Left cardiac atrium (tissue), 4 donors: ENCODE results near the gene CCDC148. TPM values are rescaled to one million over a fixed set of nuclear protein-coding genes. Genes with fewer than 3 reads are reported as not detected.
"Not testable (repeated sequence)": the region's sequence is repeated elsewhere in the genome, so short reads cannot be mapped to it uniquely, and the experiment has no call there.

Experiments
- ATAC-seq, 2 donors: fragments of 200-7000 bp; cut with Tn5 transposase; one replicate each; pipeline ENCODE4 v1.9.1; 2020; ENCODE audit warnings: mild to moderate bottlenecking in 2 of 2, moderate library complexity in 2 of 2
- DNase-seq: peaks from one replicate; pipeline ENCODE4 v3.0.0-alpha.2; 2020
- intact Hi-C, 2 donors: fragments of 100-400 bp; cut with DNase I; formaldehyde crosslinking; loops; one replicate each; pipeline versions ENCODE4 v1.14.1 to v1.15.1; 2022 to 2023
- total RNA-seq, 2 donors: library from RNA; stranded (reverse); fragmentation: NEBNext Ultra II Directional; extraction: Animal tissue kit (Norgen Biotek cat#: 25700); gene quantifications; one replicate each; pipeline ENCODE4 v1.2.1, GENCODE V29; 2021
- donor health status: DM: no; HTN: yes; CAD: no.
- donor health status: DM: no; HTN: yes; CAD: no; lungs with severe emphysema.
- donor health status: DM: yes; HTN: yes; CAD: no.
- donor health status: Dilated cardiomyopathy.

CCDC148 gene
- total RNA-seq, 2 donors from 2014 or later = 1.1 to 2.0 TPM

- intact Hi-C loops = loop anchor here (5.0 to 10.0 kb wide), 3 partner anchors 273 to 294 kb away; no protein-coding TSS in a partner anchor
- ATAC-seq = peak; percentile 50 to 69
Measured at GRCh38 chr2:158457826-158458616, 1.5 kb upstream of the CCDC148 start.

DNA sequence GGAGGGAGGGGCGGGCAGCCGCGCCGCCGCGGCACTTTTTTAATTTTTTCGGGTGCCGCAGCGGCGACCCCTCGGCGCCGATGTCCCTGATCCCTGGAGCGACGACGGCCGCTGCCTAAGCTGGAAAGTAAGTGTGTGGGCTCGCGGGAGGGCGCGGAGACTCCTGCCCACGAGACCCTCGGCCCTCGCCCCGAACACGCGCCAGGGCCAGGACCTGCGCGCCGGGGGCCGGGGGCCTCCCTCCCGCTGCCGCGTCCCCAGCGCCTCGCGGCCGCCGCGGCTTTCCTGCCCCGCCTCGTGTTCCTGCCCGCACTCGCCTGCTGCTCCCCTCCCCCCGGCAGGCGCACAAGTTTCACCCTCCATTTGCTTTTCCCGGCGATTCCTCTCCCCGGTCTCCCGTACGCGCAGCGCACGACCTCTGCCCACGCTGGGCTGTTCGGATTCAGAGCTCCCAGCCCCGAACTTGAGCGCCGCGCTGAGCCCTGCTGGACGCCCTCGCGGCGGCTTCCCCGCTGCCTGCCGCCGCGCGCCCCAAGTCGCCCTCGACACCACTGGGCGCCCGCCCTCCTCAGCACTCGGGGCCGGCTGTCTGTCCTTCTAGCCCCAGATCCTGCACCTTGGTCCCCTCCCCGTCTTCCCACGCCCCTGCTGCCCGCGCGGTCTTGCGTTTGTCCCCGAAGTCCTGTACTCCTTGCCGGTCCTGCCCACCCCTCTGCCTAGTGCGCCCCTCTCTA, 706 bp upstream of the CCDC148 start:
- peak; percentile 73 for DNase-seq
- ATAC-seq = peak; percentile 59 to 60
- intact Hi-C loops = loop anchor here (5.0 to 10.0 kb wide), 3 partner anchors 272 to 295 kb away; no protein-coding TSS in a partner anchor

More at GRCh38 chr2:158457826-158458616, 1.5 kb upstream of the CCDC148 start:
- peak; percentile 74 for DNase-seq

GRCh38 chr2:158443606-158444005, 12.9 kb downstream of the CCDC148 start:
- intact Hi-C loops = no loop called here
- DNase-seq = no peak

GRCh38 chr2:158439062-158439461, 17.5 kb downstream of the CCDC148 start:
- intact Hi-C loops, ATAC-seq, DNase-seq: not testable (repeated sequence)

More at GRCh38 chr2:158443606-158444005, 12.9 kb downstream of the CCDC148 start:
- ATAC-seq = no peak

- intact Hi-C loops, DNase-seq, ATAC-seq: not testable (repeated sequence)
Measured at GRCh38 chr2:158433716-158434115, 22.8 kb downstream of the CCDC148 start.

GRCh38 chr2:158432117-158432516, 24.4 kb downstream of the CCDC148 start:
- DNase-seq (no peak), ATAC-seq (no peak)
- intact Hi-C loops = no loop called here

GRCh38 chr2:158414538-158414937, 42.0 kb downstream of the CCDC148 start:
- DNase-seq (no peak), ATAC-seq (no peak)
- intact Hi-C loops = no loop called here

- ATAC-seq = no peak
- no peak for DNase-seq
- intact Hi-C loops = no loop called here
Measured at GRCh38 chr2:158413581-158413980, 43.0 kb downstream of the CCDC148 start.

DNA sequence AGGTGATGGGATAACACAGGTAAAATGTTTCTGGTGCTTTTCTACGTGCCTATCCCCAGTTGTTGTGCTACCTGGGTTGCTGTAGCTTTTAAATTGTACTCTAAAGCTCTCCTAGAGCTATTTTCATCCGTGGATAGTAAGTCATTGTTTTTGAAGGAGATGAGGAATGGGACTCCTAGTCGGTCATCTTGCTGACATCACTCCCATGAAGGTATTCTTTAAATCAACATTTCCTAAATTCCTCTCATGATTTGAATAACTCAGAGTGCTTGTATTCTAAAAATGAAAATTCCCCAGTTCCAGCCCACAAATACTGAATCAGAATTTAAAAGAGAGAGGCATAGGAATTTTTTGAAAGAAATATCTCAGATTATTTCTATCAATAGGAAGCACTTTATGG, 44.3 kb downstream of the CCDC148 start:
- ATAC-seq (no peak), DNase-seq (no peak)
- intact Hi-C loops = no loop called here

GRCh38 chr2:158411748-158412147, 44.8 kb downstream of the CCDC148 start:
- ATAC-seq (no peak), DNase-seq (no peak)
- intact Hi-C loops = no loop called here

- DNase-seq = no peak
- no peak for ATAC-seq
- intact Hi-C loops = no loop called here
Measured at GRCh38 chr2:158410132-158410531, 46.4 kb downstream of the CCDC148 start.

DNA sequence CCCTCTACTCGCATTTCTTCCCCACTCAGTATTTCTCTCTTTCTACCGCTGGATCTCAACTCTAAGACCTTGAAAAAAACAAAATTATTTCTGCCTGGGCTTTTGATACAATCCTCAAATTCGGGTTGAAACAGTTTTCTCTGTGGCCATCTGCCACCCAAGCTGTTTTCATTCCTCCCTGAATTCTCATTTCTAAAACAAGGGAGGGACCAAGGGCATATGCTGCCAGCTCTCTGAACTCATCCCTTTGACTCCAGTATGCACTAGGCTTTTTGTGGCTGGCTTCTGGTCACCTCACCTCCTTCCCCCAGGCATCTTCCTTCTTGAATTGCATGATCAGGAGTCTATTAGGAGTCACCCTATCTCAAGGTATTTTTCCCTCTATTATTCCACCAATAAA, 49.5 kb downstream of the CCDC148 start:
- intact Hi-C loops = no loop called here
- ATAC-seq = no peak
- no peak for DNase-seq

DNA sequence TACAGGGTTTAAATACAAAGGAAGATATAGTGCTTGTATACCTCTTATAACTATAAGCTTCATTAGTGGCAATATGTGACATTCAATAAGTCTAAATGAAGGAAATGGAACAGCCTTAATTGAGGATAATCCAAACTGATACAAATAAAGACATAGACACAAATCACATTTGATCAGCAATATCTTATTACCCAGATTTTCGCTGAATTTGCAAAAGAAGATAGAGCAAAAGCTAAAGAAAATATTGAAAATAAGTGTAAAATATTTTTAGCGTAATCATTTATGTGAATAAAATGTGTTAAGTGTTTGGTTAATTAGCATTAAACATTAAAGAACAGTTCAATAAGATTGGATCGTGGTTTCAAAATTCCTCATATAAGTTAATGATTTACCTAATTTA, 51.2 kb downstream of the CCDC148 start:
- no peak for ATAC-seq
- no peak for DNase-seq

GRCh38 chr2:158403237-158403636, 53.3 kb downstream of the CCDC148 start:
- intact Hi-C loops = no loop called here
- ATAC-seq = no peak
- DNase-seq = no peak

More for the DNA sequence above, 51.2 kb downstream of the CCDC148 start:
- intact Hi-C loops = no loop called here

DNA sequence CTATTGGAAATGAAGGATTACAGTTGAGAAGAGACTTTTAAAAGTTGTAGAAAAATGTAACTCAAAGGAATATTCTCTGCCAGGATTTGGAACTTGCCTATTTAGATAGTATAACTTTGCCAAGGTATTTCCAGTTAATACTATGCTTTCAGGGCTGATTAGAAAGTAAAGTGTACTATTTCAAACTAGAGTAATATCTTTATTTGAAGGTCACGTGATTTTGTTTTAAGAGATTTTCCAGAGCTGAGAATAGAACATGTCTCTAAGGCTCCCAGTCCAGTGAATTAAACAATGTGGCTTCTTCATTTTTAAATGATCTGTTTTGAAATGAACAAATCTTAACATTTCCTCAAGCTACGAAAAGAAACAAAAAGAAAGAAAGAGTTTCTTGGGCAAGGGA, 53.9 kb downstream of the CCDC148 start:
- DNase-seq (no peak), ATAC-seq (no peak)
- intact Hi-C loops = no loop called here

- intact Hi-C loops = no loop called here
- ATAC-seq (no peak), DNase-seq (no peak)
Measured at GRCh38 chr2:158395166-158395565, 61.4 kb downstream of the CCDC148 start.

- DNase-seq (no peak), ATAC-seq (no peak)
- intact Hi-C loops = no loop called here
Measured at GRCh38 chr2:158394453-158394852, 62.1 kb downstream of the CCDC148 start.

GRCh38 chr2:158393886-158394285, 62.7 kb downstream of the CCDC148 start:
- ATAC-seq (no peak), DNase-seq (no peak)
- intact Hi-C loops = no loop called here

GRCh38 chr2:158392687-158393086, 63.9 kb downstream of the CCDC148 start:
- intact Hi-C loops = no loop called here
- DNase-seq = no peak
- no peak for ATAC-seq

GRCh38 chr2:158391876-158392275, 64.7 kb downstream of the CCDC148 start:
- DNase-seq = no peak

More at GRCh38 chr2:158391876-158392275, 64.7 kb downstream of the CCDC148 start:
- no peak for ATAC-seq
- intact Hi-C loops = no loop called here
